Measurements from ENCODE around the gene CNTNAP2.

CNTNAP2 gene

GRCh38 chr7:148191391-148192065 is 2074.9 kb downstream of the CNTNAP2 start:
- DNase-seq (ENCODE audit: low read depth in 2 of 2): no peak

DNA sequence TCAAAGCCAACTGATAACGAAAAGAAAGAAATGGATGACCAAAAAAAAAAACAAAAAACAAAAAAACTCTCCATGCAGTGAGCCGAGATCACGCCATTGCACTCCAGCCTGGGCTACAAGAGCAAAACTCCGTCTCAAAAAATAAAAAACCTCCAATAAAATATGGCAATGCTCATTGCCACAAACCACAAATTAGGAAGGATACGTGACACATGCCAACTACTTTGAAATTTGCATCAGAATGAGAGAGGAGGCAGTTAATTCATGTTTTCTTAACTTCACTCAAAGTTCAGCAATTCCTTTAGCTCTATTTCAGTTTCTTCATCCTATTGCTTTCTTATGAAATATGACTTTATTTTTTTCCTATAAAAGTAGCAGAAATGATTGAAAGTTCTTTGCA is 2075.9 kb downstream of the CNTNAP2 start:
- no peak for DNase-seq (ENCODE audit: low read depth in 2 of 2)

DNA sequence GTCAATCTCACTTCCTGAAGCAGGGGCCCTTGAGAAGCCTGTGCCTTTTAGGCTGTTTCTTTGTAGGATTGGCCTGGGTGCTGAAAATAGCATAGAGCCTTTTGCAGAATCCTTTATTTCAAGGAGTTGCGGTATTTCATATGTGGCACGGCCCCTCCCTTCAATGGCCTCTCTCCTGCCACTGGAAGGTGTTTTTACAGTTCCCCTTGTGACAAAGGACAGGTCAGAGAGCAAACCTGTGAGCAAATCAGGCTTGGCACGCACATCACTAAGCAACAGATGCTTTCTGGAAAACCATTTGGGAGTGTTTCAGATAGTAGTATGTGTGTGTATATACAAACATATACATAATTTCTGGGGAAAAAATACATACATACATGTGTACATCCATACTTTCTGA is 2085.4 kb downstream of the CNTNAP2 start:
- DNase-seq (ENCODE audit: low read depth in 2 of 2): no peak

GRCh38 chr7:148204639-148205304 is 2088.2 kb downstream of the CNTNAP2 start:
- no peak for DNase-seq (ENCODE audit: low read depth in 2 of 2)

- DNase-seq (ENCODE audit: low read depth in 2 of 2): no peak
These were observed 2093.1 kb downstream of the CNTNAP2 start for GRCh38 chr7:148209643-148210190.

DNA sequence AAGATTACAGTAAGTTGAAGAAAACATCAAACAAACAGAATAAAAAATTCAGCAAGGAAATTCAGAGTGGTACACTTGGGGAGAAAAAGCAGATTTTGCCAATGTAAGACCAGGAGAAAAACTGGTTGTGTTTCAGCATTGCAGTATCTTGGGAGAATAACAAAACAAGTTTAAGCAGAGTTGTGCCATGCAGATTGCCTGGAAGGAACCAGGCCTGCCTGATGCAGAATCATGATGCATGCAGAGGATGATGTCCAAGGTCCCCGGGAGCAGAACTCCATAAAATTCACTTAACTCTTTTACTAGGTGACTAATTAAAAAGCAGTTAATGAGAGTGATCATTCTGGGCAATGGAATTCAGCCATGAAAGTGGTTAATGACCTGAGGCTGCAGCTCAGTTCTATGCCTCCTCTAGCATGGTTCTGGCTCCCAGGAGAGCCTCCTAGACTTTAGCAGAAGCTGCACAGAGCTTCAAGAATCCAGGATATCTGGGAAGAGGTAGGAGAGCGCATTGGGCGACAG is 2094.3 kb downstream of the CNTNAP2 start:
- no peak for DNase-seq (ENCODE audit: low read depth in 2 of 2)

- no peak for DNase-seq (ENCODE audit: low read depth in 2 of 2)
These were observed 2095.1 kb downstream of the CNTNAP2 start for GRCh38 chr7:148211740-148212151.

DNA sequence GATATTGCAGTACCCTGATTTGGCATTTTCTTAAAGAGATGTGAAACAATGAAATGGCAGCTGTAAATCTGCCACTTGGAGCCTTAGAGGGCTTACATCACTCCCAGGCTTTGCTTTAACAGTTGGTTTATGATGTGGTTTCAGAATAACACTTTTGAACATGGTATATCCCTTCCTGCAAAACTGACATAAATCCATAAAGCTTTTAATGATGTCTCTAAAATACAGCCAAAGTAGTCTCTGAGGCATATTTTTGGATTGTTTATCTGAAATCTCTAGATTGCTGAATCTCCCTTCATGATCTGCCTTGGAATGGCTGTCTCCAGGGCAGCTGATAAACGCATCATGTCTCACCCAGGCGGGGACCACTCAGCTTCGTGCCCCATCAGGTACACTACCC is 2096.1 kb downstream of the CNTNAP2 start:
- DNase-seq (ENCODE audit: low read depth in 2 of 2): no peak

GRCh38 chr7:148214101-148214500 is 2097.5 kb downstream of the CNTNAP2 start:
- DNase-seq (ENCODE audit: low read depth in 2 of 2): no peak

- no peak for DNase-seq (ENCODE audit: low read depth in 2 of 2)
These were observed 2102.0 kb downstream of the CNTNAP2 start for GRCh38 chr7:148218603-148219002.

DNA sequence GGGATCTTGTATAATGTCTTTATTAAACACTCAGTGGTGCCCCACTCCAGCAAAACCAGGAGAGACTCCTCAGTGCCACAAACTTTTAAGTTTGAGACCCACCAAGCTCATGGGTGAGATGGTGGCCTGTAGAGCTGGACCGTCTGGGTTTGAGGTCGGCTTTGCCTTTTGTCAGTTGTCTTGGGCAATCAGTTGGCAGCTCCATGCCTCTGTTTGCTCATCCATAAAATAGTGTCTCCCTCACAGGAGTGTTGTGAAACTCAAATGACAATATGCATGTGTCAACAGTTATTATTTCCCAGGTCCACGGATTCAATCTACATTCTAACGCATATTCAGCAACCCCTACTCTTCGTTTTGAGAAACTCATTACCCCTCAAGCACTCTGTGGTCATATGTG is 2106.1 kb downstream of the CNTNAP2 start:
- DNase-seq (ENCODE audit: low read depth in 2 of 2): no peak

DNA sequence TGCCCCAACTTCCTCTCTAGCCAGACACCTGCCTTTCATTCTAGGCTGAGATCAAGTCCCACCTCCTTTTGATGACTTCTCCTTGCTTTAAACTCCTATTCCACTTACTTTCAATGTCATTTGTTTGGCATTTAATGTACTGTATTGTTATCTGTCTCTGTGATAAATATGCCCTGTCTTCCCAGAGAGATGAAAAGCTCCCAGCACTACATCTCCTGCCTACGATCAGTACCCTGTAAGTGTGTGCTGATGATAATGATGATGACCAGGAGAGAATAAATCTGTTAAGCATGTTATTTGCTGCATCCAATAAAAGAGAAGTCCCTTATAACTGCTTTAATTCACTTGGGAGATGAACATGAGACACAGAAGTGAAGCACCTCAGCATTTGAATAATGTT is 2106.6 kb downstream of the CNTNAP2 start:
- DNase-seq (ENCODE audit: low read depth in 2 of 2): no peak

- DNase-seq (ENCODE audit: low read depth in 2 of 2): no peak
These were observed 2107.1 kb downstream of the CNTNAP2 start for GRCh38 chr7:148223738-148224137.

DNA sequence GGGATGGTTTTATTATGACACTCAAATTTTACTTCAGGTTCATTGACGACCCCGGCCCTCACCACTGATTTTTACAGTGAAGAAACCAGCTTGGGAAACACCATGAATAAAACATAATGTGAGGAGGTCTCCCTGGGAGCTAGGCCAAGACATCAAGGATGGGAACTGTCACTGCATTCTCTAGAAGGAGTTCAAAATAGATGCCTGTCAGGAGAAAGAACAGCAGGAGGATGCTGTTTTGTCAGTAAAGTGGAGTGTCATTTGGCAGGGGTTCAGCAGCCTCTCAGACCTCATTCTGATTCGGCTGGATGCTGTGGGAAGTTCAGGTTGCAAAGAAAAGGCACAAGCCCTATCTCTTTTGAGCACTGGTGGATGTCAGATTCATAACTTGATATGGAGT is 2113.7 kb downstream of the CNTNAP2 start:
- DNase-seq (ENCODE audit: low read depth in 2 of 2): no peak

GRCh38 chr7:148230883-148231282 is 2114.3 kb downstream of the CNTNAP2 start:
- DNase-seq (ENCODE audit: low read depth in 2 of 2): no peak

DNA sequence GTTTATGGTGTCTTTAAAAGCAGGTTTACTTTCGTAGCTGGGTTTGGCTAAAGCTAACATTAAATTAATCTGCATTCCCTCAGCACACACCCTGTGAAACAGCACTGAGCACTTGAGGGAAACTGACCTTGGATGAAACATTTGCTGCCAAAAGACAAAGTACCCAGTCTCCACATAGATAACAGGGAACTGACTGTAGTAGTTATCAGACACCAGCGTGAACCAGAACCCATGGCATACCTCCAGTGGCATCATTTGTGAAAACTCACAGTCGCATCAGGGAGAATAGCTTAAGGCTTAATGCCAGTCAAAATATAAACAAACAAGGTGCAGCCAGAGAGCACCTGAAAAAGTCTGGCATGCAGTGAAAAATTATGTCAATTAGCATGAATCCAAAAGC is 2116.2 kb downstream of the CNTNAP2 start:
- DNase-seq (ENCODE audit: low read depth in 2 of 2): no peak

DNA sequence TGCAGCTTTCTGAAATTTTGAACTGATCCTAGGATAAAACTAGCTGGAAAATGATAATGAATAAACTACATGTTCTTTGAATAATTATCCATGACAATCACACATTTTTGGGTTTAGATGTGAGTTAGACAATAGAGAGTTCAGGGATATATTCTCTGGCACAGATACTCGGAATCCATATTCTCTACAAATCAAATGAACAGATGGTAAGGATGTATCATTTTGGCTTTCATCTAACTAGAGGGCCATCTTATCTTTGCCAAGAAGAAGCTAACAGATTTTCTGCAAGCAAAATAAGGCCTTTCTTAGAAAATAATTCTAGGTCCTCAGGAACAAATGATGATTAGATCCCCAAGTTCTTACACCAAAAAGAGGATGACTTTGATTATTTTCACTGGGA is 2118.1 kb downstream of the CNTNAP2 start:
- no peak for DNase-seq (ENCODE audit: low read depth in 2 of 2)

DNA sequence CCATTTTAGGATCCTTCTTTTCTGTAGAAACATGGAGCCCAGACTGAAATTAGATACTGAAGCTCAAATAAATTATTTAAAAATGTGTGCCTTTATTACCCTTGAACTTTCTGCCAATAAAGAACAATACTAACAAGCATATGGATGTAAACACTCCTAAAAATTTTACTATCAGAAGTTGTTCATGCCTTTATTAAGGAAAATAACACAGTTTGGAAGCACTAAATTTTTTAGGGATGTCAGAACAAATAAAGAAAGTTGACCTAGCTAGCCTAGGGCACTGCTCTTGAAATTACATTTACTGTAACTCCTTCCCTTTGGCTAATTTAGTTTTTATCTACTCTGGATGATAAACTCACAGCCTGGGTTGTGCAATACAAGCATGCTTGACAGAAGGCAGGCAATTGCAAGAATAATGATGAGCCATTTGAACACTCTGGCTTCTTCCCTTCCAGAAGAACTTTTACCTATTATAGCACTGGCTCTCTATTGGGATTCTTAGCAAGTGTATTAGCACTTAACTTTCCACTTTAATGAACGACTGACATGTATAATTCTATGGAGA is 2122.2 kb downstream of the CNTNAP2 start:
- DNase-seq (ENCODE audit: low read depth in 2 of 2): no peak

- no peak for DNase-seq (ENCODE audit: low read depth in 2 of 2)
These were observed 2125.2 kb downstream of the CNTNAP2 start for GRCh38 chr7:148241700-148242293.

- no peak for DNase-seq (ENCODE audit: low read depth in 2 of 2)
These were observed 2125.8 kb downstream of the CNTNAP2 start for GRCh38 chr7:148242294-148242821.

DNA sequence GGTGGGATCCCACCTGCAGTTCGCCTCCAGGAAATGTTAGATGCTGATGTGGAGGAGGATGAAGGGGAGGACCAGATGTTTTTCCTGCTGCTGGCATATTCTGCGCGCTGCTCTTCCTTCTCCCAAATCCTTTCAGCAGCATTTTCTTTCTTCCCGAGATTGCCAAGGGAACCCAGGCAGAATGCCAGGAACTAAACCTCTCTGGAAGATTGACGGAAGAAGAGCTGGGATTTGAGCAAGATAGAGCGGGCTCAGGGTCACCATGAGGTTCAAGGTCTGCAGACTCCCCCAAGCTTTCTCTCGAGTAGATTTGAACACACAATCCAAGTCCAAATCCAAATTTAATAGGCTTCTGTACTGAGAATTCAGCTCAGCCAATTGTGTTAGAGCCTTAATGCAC is 2128.8 kb downstream of the CNTNAP2 start:
- DNase-seq (ENCODE audit: low read depth in 2 of 2): no peak

DNA sequence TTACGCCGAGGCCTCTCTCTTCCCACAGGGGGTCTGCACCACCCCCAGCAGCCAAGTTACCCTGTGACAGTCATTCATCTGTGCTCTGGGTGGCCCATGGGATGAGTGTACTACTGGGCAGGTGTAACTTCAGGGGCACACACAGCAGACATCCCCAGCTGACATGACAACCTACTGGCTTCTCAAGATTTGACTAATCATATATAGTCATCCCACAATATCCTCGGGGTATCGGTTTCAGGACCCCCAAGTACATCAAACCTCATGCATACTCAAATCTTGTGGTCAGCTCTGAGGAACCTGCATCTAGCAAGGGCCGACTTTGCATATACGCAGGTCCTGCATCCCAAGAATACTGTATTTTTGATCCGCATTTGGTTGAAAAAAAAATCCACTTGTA is 2137.0 kb downstream of the CNTNAP2 start:
- DNase-seq (ENCODE audit: low read depth in 2 of 2): no peak
